HG02981 (cell line): ENCODE data around the gene TRMT2B.
"Not testable (repeated sequence)": the region's sequence is repeated elsewhere in the genome, so short reads cannot be mapped to it uniquely, and the experiment has no call there.

Source experiments
- ATAC-seq: cut with Tn5 transposase; IDR thresholded peaks from one replicate; pipeline ENCODE4 v1.9.1; 2021; ENCODE audit warnings: mild to moderate bottlenecking, moderate library complexity; ENCODE audit not compliant: unreplicated experiment

The TRMT2B gene

GRCh38 chrX:101051549-101052302 is at the start of gene TRMT2B:
TSS of gene TRMT2B (minus strand) at chrX:101052111. CDS start at chrX:101042289, 9,822 bp downstream.
- ATAC-seq: peak; percentile 93

- ATAC-seq: peak; percentile 100
Observed at GRCh38 chrX:101097546-101098453, 45.9 kb upstream of the TRMT2B start, which contains the start of gene CENPI. TSS of gene CENPI (plus strand) at chrX:101098204. CDS start at chrX:101101071, 2,867 bp downstream.

- no peak for ATAC-seq
Observed at GRCh38 chrX:101091817-101092216, 39.9 kb upstream of the TRMT2B start.

- ATAC-seq: no peak
Observed at GRCh38 chrX:101081231-101081630, 29.3 kb upstream of the TRMT2B start.

- ATAC-seq: no peak
Observed at GRCh38 chrX:101080326-101081124, 28.6 kb upstream of the TRMT2B start.

GRCh38 chrX:101079736-101080270 is 27.9 kb upstream of the TRMT2B start:
- no peak for ATAC-seq

GRCh38 chrX:101078716-101079598 is 27.0 kb upstream of the TRMT2B start, which contains the start of gene TMEM35A:
TSS of gene TMEM35A (plus strand) at chrX:101078879. CDS start at chrX:101079003, 124 bp downstream.
- no peak for ATAC-seq

- no peak for ATAC-seq
Observed at GRCh38 chrX:101071582-101071981, 19.7 kb upstream of the TRMT2B start.

GRCh38 chrX:101062176-101062575 is 10.3 kb upstream of the TRMT2B start:
- no peak for ATAC-seq

GRCh38 chrX:101057093-101057714 is 5.3 kb upstream of the TRMT2B start:
- peak; percentile 87 for ATAC-seq

GRCh38 chrX:101056551-101056950 is 4.6 kb upstream of the TRMT2B start:
- ATAC-seq: not testable (repeated sequence)

GRCh38 chrX:101051153-101051548 is 760 bp downstream of the TRMT2B start:
- ATAC-seq: no peak

GRCh38 chrX:101040197-101040596 is 11.7 kb downstream of the TRMT2B start:
- no peak for ATAC-seq

- no peak for ATAC-seq
Observed at GRCh38 chrX:101037231-101037630, 14.7 kb downstream of the TRMT2B start.

GRCh38 chrX:101029665-101030064 is 22.2 kb downstream of the TRMT2B start:
- ATAC-seq: no peak

GRCh38 chrX:101028562-101028961 is 23.3 kb downstream of the TRMT2B start:
- ATAC-seq: no peak

- no peak for ATAC-seq
Observed at GRCh38 chrX:101025126-101025525, 26.8 kb downstream of the TRMT2B start.

- ATAC-seq: no peak
Observed at GRCh38 chrX:101022020-101022419, 29.9 kb downstream of the TRMT2B start.

GRCh38 chrX:101012031-101012430 is 39.9 kb downstream of the TRMT2B start:
- ATAC-seq: not testable (repeated sequence)
